Measurements from ENCODE around the gene PRKG1. TPM values are rescaled to one million over a fixed set of nuclear protein-coding genes. Genes with fewer than 3 reads are reported as not detected.

Gene PRKG1
- polyA plus RNA-seq, 3 donors, result not detected

- Histone ChIP-seq H3K4me2 (replicated peaks; ENCODE audit: extremely low read depth, low read length, poor library complexity, severe bottlenecking) (no peak overlapping the region), H3K36me3 (replicated peaks in 1 of 2; ENCODE audit: control insufficient read depth in 1 of 2, insufficient read depth in 2 of 2, low read length in 2 of 2) (no peaks in the 10 kb centered on the region), H3K79me2 (ENCODE audit: insufficient read depth, low read length) (no peaks in the 10 kb centered on the region), H4K20me1 (ENCODE audit: insufficient read depth, low read length) (no peaks in the 10 kb centered on the region), H3K4me3 (replicated peaks in 1 of 3; ENCODE audit: low read depth in 2 of 3, low read length in 3 of 3) (no peak overlapping the region), H3K27ac (ENCODE audit: low read depth in 1 of 2, low read length in 2 of 2) (no peak overlapping the region), H3K4me1 (ENCODE audit: control insufficient read depth in 1 of 2, insufficient read depth in 2 of 2, low read length in 2 of 2) (no peaks in the 10 kb centered on the region), H3K9me3 (replicated peaks in 1 of 2; ENCODE audit: control insufficient read depth in 1 of 2, insufficient read depth in 1 of 2, low read length in 2 of 2) (no peaks in the 10 kb centered on the region), H2AFZ (ENCODE audit: insufficient read depth, low read depth, low read length, poor library complexity, severe bottlenecking) (no peak overlapping the region), H3K9ac (ENCODE audit: insufficient read depth, low read length, poor library complexity, severe bottlenecking) (no peak overlapping the region), H3K27me3 (ENCODE audit: control insufficient read depth in 2 of 2, insufficient read depth in 2 of 2, low read length in 2 of 2) (no peaks in the 10 kb centered on the region)
- intact Hi-C loops (cut with micrococcal nuclease), result no loop called here
- H3K27ac Mint-ChIP-seq, result no peak overlapping the region
- WGBS (ENCODE audit: insufficient coverage), result no CpG with 5 or more reads among the region's 3 CpGs
- H3K9me3 Mint-ChIP-seq, result peaks cover 0 to 4% (median 2%) of the 10 kb centered on the region in 7 donors
- H3K4me3 Mint-ChIP-seq, result no peak overlapping the region
- H3K36me3 Mint-ChIP-seq, result no peaks in the 10 kb centered on the region
- no peaks in the 10 kb centered on the region for H3K4me1 Mint-ChIP-seq
- H3K27me3 Mint-ChIP-seq (ENCODE audit: low read depth in 3 of 3), result no peaks in the 10 kb centered on the region
- no peak for TF ChIP-seq CTCF (IDR thresholded peaks at IDR 0.05)
- no peak for DNase-seq
These were observed 574.8 kb downstream of the PRKG1 start for GRCh38 chr10:51649064-51649463.

- Mint-ChIP-seq H3K4me3 (no peak overlapping the region), H3K27ac (no peak overlapping the region), H3K4me1 (no peaks in the 10 kb centered on the region), H3K9me3 (peaks cover 0 to 4% (median 2%) of the 10 kb centered on the region in 7 donors), H3K27me3 (ENCODE audit: low read depth in 3 of 3) (no peaks in the 10 kb centered on the region), H3K36me3 (no peaks in the 10 kb centered on the region)
- Histone ChIP-seq H3K9me3 (replicated peaks in 1 of 2; ENCODE audit: control insufficient read depth in 1 of 2, insufficient read depth in 1 of 2, low read length in 2 of 2) (no peaks in the 10 kb centered on the region), H3K36me3 (replicated peaks in 1 of 2; ENCODE audit: control insufficient read depth in 1 of 2, insufficient read depth in 2 of 2, low read length in 2 of 2) (no peaks in the 10 kb centered on the region), H3K4me1 (ENCODE audit: control insufficient read depth in 1 of 2, insufficient read depth in 2 of 2, low read length in 2 of 2) (no peaks in the 10 kb centered on the region), H3K79me2 (ENCODE audit: insufficient read depth, low read length) (no peaks in the 10 kb centered on the region), H4K20me1 (ENCODE audit: insufficient read depth, low read length) (no peaks in the 10 kb centered on the region), H3K27me3 (ENCODE audit: control insufficient read depth in 2 of 2, insufficient read depth in 2 of 2, low read length in 2 of 2) (no peaks in the 10 kb centered on the region), H3K4me2 (replicated peaks; ENCODE audit: extremely low read depth, low read length, poor library complexity, severe bottlenecking) (no peak overlapping the region), H2AFZ (ENCODE audit: insufficient read depth, low read depth, low read length, poor library complexity, severe bottlenecking) (no peak overlapping the region), H3K4me3 (replicated peaks in 1 of 3; ENCODE audit: low read depth in 2 of 3, low read length in 3 of 3) (no peak overlapping the region), H3K9ac (ENCODE audit: insufficient read depth, low read length, poor library complexity, severe bottlenecking) (no peak overlapping the region), H3K27ac (ENCODE audit: low read depth in 1 of 2, low read length in 2 of 2) (no peak overlapping the region)
- intact Hi-C loops (cut with micrococcal nuclease), result no loop called here
- DNase-seq, result no peak
- 82% methylated on average over 1 of the region's 1 CpG for WGBS (ENCODE audit: insufficient coverage)
- TF ChIP-seq CTCF (IDR thresholded peaks at IDR 0.05), result no peak
These were observed 576.8 kb downstream of the PRKG1 start for GRCh38 chr10:51651063-51651462.
